ENCODE data around the gene TARS1.
"Not testable (repeated sequence)": the region's sequence is repeated elsewhere in the genome, so short reads cannot be mapped to it uniquely, and the experiment has no call there.

TARS1 gene

DNA sequence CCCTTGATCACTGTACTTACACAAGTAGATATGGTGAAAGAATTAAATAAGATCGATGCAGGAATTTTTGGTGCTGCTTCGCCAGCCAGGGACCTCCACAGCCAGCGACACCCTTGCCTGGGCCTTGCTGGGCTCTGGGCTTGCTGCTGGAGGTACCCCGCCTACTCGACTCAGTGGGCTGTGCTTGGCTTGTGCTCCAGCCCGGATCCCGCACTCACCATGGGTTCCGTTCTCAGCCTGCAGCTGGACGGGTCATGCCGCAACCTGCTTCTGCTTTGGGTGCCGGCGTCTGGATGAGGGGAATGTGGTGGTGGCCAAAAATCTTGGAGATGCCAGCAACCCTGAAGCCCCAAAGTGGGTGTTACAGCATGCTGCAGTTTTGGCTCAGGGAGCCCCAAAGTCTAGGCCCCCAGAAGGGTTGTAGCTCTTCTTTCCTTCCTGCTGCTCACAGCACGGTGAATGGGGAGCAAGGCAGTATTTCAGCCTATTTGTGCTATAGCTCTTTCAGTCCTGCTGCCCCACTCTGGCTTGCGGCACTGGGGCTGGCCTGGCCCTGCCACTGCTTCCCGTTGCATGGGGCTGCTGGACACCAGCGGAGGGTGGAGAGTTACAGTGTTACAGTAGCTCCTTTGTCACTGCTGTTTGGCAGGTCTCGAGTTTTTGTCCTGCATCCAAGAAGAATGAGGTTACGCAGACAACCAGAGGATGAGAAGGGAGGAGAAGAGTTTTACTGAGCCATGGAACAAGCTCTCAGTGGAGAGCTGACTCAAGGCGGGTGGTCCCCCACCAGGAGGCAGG lies 48.0 kb downstream of the TARS1 start:
- DNase-seq (ENCODE audit: low read depth) = no peak

DNA sequence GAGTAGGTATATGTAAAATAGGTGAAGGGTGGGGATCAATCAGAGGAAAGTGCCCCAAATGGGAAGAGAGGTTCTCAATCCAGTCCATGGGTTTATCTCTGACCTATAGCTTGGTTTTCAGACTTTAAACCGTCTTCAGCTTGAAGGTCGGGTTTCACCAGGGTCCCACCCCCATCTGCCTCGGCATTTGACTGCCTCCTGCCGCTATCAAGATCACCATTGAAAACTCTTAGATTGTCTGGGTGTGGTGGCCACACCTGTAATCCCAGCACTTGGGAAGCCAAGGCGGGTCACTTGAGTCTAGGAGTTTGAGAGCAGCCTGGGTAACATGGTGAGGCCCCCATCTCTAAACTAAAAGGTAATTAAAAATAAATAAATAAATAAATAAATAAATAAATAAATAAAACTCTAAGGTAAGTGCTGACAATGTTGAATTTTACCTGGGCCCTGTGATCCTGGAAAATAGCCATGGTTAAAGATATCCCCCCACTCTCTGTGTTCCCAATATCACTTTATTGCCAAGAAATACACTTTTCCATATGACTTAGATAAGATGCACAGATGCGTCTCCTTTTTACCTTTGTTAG lies 48.8 kb downstream of the TARS1 start:
- no peak for DNase-seq (ENCODE audit: low read depth)

DNA sequence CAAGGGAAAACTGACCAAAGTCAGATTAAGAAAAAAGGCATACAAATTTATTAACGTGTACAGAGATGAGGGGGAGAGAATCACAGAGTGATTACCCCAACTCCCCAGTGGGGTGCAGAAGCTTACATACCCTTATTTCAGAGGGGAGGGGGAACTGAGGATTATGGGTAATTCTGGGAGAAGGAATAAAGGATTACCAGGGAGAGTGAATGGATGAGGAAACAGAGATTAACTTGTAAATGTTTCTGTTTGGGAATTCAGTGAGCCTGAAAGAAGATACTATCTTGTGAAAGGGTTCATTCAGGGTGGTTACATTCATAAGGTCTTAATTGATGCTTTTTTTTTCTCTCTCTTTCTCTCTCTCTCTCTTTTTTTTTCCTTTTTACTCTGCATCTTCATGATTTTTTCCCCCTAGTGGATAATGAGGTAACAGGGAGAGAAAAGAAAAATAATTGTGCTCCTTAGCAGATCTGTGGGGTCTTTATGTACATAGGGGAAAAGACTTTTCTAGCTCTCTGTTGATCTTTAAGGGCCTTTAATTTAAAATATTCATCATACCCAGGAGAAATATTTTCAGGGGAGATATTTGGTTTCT lies 49.4 kb downstream of the TARS1 start:
- DNase-seq (ENCODE audit: low read depth) = no peak

DNA sequence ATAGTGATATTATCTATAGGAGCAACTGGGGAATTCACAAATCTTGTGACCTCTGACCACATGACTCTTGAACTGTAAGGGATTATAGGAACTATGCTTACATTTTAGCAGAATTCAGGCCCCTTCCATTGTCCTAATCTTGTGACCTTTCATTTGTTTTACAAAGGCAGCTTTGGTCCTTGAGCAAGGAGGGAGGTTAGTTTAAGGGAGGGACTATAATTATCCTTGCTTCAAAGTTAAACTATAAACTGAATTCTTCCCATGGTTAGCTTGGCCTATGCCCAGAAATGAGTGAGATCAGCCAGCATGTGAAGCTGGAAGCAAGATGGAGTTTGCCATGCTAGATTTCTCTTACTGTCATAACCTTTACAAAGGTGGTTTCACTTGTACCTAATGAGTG lies 51.2 kb downstream of the TARS1 start:
- peak; percentile 17 for DNase-seq (ENCODE audit: low read depth)

DNA sequence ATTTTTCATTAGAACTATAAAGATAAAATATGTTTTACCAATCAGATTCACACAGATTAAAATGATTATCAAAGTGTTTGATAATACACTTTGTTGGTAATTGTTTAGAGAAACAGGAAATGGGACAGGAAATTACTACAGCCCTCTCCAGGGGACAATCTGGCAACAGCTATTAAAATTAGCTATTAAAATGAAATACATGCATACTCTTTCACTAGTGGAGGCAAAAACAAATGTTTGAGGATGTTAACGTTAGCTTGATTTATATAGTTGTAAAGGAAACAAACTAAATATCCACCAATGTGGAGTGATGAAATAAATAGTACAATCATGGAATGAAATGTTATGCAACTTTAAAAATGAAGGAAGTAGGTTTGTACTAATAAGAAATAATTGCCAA lies 53.7 kb downstream of the TARS1 start:
- DNase-seq (ENCODE audit: low read depth) = peak; percentile 34

DNA sequence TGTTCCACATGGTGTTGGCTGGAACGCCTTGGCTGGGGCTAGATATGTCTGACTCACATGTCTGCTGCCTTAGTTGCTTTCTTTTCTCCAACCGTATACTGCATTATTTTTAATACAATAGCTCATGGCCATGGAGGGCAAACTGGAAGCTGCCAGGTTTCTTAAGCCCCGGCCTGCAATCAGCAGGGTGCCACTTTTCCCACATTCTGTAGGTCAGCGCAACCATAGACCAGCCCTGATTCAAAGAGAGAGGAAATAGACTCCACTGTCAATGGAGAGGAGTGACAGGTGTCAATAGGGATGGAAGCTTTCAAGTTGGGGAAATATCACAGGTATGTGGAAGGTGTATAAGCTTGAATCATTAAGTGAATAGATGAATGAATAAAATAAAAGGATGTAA lies 60.5 kb downstream of the TARS1 start:
- no peak for DNase-seq (ENCODE audit: low read depth)

DNA sequence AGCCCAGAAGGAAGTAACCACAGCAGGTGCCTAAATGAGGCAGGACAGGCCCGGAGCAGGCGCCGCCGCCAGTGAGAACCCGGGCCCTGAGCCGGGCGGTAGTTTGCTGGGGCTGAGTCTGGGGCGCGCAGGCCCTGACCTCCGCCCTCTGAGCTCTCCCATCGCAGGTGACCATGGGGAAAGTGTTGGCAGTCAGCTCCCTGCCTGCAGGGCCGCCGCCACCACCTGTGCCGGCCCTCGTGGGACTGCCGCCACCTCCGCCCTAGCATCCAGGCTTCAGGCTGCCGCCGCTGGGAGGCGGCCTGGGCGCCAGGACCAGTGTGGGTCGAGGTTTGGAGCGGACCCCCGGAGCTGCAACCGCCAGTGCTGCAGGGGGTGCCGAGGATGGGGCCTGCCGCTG lies 61.1 kb downstream of the TARS1 start:
- no peak for DNase-seq (ENCODE audit: low read depth)

DNA sequence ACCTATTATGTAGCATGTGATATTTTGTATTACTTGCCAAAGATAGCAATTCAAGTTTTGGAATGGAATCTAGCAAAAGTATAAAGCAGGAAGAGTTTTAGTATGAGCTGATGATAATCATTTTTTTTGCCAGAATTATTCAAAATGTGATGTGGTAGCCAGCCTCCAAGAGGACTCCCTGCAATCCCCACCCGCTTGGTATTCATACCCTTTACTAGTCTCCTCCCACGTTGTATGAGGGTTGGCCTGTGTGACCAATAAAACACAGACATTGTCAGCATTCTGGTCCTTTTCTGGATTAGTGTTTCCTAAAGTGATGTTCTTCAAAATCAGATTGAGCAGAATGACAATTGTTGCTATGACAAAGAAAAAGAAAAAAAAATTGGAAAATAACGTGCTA lies 63.8 kb downstream of the TARS1 start:
- no peak for DNase-seq (ENCODE audit: low read depth)

DNA sequence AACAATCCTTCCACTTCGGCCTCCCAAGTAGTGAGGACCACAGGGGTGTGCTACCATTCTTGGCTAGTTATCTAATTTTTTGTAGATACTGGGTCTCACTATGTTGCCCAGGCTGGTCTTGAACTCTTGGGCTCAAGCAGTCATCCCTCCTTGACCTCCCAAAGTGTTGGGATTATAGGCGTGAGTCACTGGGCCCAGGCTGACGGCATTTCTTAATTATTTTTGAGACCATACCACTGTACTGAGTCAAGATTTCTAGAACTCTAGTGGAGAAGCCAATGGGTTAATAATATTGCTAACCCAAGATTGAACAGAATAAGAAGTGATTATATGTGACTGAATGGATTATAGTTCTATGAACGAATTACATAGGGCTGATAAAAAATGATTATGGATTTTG lies 66.7 kb downstream of the TARS1 start:
- DNase-seq (ENCODE audit: low read depth) = no peak

DNA sequence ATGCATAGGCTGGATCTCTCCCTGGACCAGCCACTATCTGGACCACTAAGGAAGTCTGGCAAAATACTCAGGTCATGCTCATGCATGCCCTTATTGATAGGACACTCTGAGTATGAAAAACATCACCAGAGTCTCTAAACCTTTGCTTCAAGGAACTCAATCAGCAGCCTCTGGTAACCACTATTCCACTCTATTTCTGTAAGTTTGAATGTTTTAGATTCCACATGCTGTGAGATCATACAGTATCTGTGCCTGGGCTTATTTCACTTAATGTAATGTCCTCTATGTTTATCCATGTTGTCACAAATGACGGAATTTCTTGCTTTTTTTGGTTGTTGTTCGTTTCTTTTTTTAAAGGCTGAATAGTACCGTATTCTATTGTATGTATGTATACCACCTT lies 68.3 kb downstream of the TARS1 start:
- DNase-seq (ENCODE audit: low read depth) = no peak

DNA sequence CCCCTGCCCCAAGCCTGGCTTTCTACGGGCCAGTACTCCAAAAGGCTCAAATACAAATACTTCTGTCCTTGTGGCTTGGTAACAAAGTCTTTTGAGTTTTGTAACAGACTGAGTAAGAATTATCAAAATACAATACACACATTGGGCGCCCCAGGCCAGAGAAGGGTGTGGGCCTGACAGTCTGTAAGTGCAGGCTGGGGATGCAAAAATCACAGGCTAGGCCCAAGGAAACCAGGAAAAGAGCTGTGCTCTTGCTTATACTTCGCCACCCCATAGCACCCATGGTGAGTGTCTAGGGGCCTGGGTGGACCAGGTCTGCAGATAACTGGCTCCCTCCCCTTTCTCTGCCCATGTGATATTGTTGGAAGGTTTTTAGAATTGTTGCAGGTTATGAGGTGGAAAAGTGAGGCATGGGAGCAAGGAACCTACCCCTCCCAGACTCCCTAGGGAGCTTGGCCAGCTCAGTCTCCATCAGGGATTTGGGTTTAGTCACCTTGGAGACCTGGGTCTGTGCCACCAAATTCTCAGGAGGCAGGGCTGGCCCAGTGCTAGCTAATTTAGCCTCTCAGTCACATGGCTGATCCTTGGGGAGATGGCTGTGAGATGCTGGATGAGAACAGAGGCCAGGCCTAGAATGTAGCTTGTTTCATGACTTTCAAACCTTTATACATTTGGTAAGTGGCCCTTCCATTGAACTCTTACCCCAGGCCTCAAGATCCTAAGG lies 72.9 kb downstream of the TARS1 start:
- peak; percentile 11 for DNase-seq (ENCODE audit: low read depth)

DNA sequence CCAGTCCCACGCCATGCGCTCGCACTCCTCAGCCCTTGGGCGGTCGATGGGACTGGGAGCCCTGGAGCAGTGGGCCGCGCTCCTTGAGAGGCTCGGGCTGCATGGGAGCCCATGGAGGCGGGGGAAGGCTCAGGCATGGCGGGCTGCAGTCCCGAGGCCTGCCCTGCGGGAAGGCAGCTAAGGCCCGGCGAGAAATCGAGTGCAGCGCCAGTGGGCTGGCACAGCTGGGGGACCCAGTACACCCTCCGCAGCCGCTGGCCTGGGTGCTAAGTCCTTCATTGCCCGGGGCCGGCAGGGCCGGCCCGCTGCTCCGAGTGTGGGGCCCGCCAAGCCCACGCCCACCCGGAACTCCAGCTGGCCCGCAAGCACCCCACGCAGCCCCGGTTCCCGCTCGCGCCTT lies 74.6 kb downstream of the TARS1 start:
- not testable (repeated sequence) for DNase-seq (ENCODE audit: low read depth)

DNA sequence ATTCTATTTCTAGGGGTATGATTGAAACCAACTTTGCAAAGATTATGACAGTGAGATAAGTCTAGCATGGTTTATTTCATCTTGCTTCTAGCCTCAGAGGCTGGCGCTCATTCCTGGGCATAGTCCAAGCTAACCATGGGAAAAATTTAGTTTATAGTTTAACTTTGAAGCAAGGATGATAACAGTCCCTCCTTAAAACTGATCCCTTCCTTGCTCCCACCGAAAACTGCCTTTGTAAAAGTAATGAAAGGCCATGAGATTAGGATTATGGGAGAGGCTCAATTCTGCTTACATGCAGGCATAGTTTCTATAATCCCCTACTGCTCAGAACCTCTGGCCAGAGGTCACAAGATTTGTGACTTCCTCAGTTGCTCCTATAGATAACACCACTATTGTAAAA lies 75.7 kb downstream of the TARS1 start:
- DNase-seq (ENCODE audit: low read depth) = no peak

All from GM04504 (cell line).